BE2C (cell line): ENCODE results near the gene ZFYVE1.

ENCODE experiments used
- DNase-seq: peaks from one replicate; pipeline ENCODE4 v3.0.0-alpha.2; 2020
- H3K27me3 ChIP-seq: fragments of 250-450 bp; sonication (Bioruptor Pico); 2 replicates; pipeline ENCODE4 v1.5.1; 2020; ENCODE audit warnings: mild to moderate bottlenecking
- H3K36me3 ChIP-seq: fragments of 250-450 bp; sonication (Bioruptor Pico); 2 replicates; pipeline ENCODE4 v1.5.1; 2020; ENCODE audit warnings: mild to moderate bottlenecking
- H3K4me1 ChIP-seq: fragments of 250-450 bp; sonication (Bioruptor Pico); 2 replicates; pipeline ENCODE4 v1.5.1; 2020
- H3K4me3 ChIP-seq: 2 replicates; pipeline ENCODE4 v1.5.1; 2011; ENCODE audit warnings: low read depth, low read length
- H3K9me3 ChIP-seq: fragments of 250-450 bp; sonication (Bioruptor Pico); 2 replicates; pipeline ENCODE4 v1.5.1; 2020
- CTCF ChIP-seq: IDR thresholded peaks from 2 replicates; pipeline ENCODE4 v1.5.1; 2012; ENCODE audit warnings: mild to moderate bottlenecking, low read depth, low read length

Gene ZFYVE1

GRCh38 chr14:72945356-72946027 lies 81.4 kb downstream of the ZFYVE1 start:
- DNase-seq = no peak
- TF ChIP-seq CTCF = no peak
- H3K27me3 ChIP-seq = no peaks in the 10 kb centered on the region
- peaks cover 73% of the 10 kb centered on the region for H3K36me3 ChIP-seq
- no peaks in the 10 kb centered on the region for H3K4me1 ChIP-seq
- H3K4me3 ChIP-seq = no peak overlapping the region
- no peaks in the 10 kb centered on the region for H3K9me3 ChIP-seq

- Histone ChIP-seq H3K36me3 (peaks cover 84% of the 10 kb centered on the region), H3K9me3 (no peaks in the 10 kb centered on the region), H3K4me1 (no peaks in the 10 kb centered on the region), H3K4me3 (no peak overlapping the region), H3K27me3 (no peaks in the 10 kb centered on the region)
- TF ChIP-seq CTCF = no peak
- DNase-seq = no peak
Observed at GRCh38 chr14:72943876-72944430, 83.0 kb downstream of the ZFYVE1 start.

- no peaks in the 10 kb centered on the region for H3K27me3 ChIP-seq
- DNase-seq = no peak
- H3K36me3 ChIP-seq = peaks cover 84% of the 10 kb centered on the region
- no peaks in the 10 kb centered on the region for H3K4me1 ChIP-seq
- no peaks in the 10 kb centered on the region for H3K9me3 ChIP-seq
- 0 out of 2 replicates have a peak, but pooled peaks have one; percentile 26 for TF ChIP-seq CTCF
- H3K4me3 ChIP-seq = no peak overlapping the region
Observed at GRCh38 chr14:72942934-72943333, 84.0 kb downstream of the ZFYVE1 start.

- Histone ChIP-seq H3K27me3 (no peaks in the 10 kb centered on the region), H3K4me3 (no peak overlapping the region), H3K36me3 (peaks cover 74% of the 10 kb centered on the region), H3K9me3 (no peaks in the 10 kb centered on the region), H3K4me1 (no peaks in the 10 kb centered on the region)
- no peak for DNase-seq
- TF ChIP-seq CTCF = no peak
Observed at GRCh38 chr14:72941286-72941985, 85.5 kb downstream of the ZFYVE1 start.

- Histone ChIP-seq H3K36me3 (peaks cover 62% of the 10 kb centered on the region), H3K4me1 (no peaks in the 10 kb centered on the region), H3K9me3 (no peaks in the 10 kb centered on the region), H3K27me3 (no peaks in the 10 kb centered on the region), H3K4me3 (no peak overlapping the region)
- no peak for TF ChIP-seq CTCF
- no peak for DNase-seq
Observed at GRCh38 chr14:72939630-72940029, 87.3 kb downstream of the ZFYVE1 start.

GRCh38 chr14:72932893-72933292 lies 94.0 kb downstream of the ZFYVE1 start:
- Histone ChIP-seq H3K36me3 (peaks cover 10% of the 10 kb centered on the region), H3K4me3 (no peak overlapping the region), H3K9me3 (no peaks in the 10 kb centered on the region), H3K4me1 (no peaks in the 10 kb centered on the region), H3K27me3 (no peaks in the 10 kb centered on the region)
- no peak for DNase-seq
- TF ChIP-seq CTCF = no peak
